ENCODE results near the gene ARRDC4.

ARRDC4 gene

GRCh38 chr15:98005659-98006058, 45.2 kb downstream of the ARRDC4 start:
- DNase-seq (ENCODE audit: low spot score), result no peak
- in situ Hi-C loops (cut with MboI; ENCODE audit: low pct_unique_long_range_greater_than_20kb, low sequenced_read_pairs, unreplicated experiment), result no loop called here
- no peak for TF ChIP-seq CTCF (IDR thresholded peaks at IDR 0.05; ENCODE audit: extremely low read depth, insufficient read depth, missing control alignments)

- TF ChIP-seq CTCF (IDR thresholded peaks at IDR 0.05; ENCODE audit: extremely low read depth, insufficient read depth, missing control alignments), result no peak
- in situ Hi-C loops (cut with MboI; ENCODE audit: low pct_unique_long_range_greater_than_20kb, low sequenced_read_pairs, unreplicated experiment), result no loop called here
- no peak for DNase-seq (ENCODE audit: low spot score)
Observed at GRCh38 chr15:98009169-98009568, 48.7 kb downstream of the ARRDC4 start.

DNA sequence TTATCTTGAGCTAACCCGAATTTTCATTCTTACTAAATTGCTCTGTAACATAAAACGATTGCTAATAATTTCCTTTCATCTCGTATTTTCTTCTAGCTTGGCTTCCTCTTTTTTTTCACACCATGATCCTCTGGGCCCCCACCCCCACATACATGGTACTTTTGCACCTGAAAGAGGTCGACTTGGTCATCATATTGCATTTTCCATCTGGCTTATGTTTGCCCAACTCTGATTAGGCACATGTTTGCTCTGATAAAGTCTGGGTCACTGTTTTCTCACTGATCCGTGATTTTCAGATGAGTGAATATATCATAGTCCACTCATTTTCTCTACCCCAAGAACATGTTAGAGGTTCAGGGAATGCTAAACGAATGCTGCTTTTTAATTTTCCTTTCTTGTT, 49.5 kb downstream of the ARRDC4 start:
- DNase-seq (ENCODE audit: low spot score), result no peak
- in situ Hi-C loops (cut with MboI; ENCODE audit: low pct_unique_long_range_greater_than_20kb, low sequenced_read_pairs, unreplicated experiment), result no loop called here
- no peak for TF ChIP-seq CTCF (IDR thresholded peaks at IDR 0.05; ENCODE audit: extremely low read depth, insufficient read depth, missing control alignments)

GRCh38 chr15:98012354-98012753, 51.9 kb downstream of the ARRDC4 start:
- in situ Hi-C loops (cut with MboI; ENCODE audit: low pct_unique_long_range_greater_than_20kb, low sequenced_read_pairs, unreplicated experiment), result no loop called here
- TF ChIP-seq CTCF (IDR thresholded peaks at IDR 0.05; ENCODE audit: extremely low read depth, insufficient read depth, missing control alignments), result no peak
- DNase-seq (ENCODE audit: low spot score), result no peak

- in situ Hi-C loops (cut with MboI; ENCODE audit: low pct_unique_long_range_greater_than_20kb, low sequenced_read_pairs, unreplicated experiment), result no loop called here
- TF ChIP-seq CTCF (IDR thresholded peaks at IDR 0.05; ENCODE audit: extremely low read depth, insufficient read depth, missing control alignments), result no peak
- no peak for DNase-seq (ENCODE audit: low spot score)
Observed at GRCh38 chr15:98013631-98014030, 53.1 kb downstream of the ARRDC4 start.

DNA sequence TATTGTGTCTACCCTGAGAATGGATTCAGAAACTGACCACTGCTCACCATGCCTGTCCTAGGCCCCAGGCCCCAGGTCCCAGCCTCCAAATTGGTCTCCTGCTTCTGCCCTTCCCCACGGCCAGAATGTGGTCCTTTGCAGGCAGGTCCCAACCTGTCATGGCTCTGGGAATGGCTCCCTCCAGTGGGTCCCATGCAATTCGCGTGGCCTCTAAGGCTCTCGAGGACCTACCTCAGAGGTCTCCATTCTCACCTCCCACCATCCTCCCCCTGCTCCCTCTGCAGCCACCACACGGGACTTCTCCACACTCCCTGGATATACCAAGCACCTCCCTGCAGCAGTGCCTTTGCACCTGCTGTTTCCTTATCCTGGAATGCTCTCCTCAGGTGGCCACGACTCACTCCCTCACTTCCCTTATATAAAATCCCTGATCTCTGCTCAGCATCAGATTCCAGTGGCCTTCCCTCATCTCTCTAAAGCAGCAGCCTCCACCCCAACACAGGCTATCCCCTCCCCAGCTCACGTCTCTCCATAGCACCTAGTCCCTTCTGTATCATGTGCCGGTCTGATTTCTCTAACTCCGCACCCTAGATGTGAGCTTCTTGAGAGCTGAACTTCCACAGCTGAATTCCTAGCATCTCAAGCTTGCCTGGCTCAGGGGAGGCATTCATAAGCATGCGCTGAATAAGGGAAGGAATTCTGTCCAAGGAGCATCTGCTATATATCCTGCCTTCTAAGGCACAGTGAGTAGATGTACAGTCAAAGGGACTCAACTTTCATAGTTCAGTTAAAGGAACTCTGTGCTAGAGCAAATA, 56.9 kb downstream of the ARRDC4 start:
- TF ChIP-seq CTCF (IDR thresholded peaks at IDR 0.05; ENCODE audit: extremely low read depth, insufficient read depth, missing control alignments), result no peak
- in situ Hi-C loops (cut with MboI; ENCODE audit: low pct_unique_long_range_greater_than_20kb, low sequenced_read_pairs, unreplicated experiment), result no loop called here

More for the DNA sequence above, 56.9 kb downstream of the ARRDC4 start:
- no peak for DNase-seq (ENCODE audit: low spot score)

Data from GM13977 (cell line).